Tibial nerve (tissue), 4 donors: ENCODE measurements around the gene PSORS1C1. TPM values are rescaled to one million over a fixed set of nuclear protein-coding genes. Genes with fewer than 3 reads are reported as not detected.

Source experiments
- DNase-seq, 2 donors: peaks; one replicate each; pipeline ENCODE4 v3.0.0-alpha.2; 2019; ENCODE audit warnings: low spot score in 2 of 2
- H3K27ac ChIP-seq, 4 donors: fragments of 200-600 bp; sonication (generic) in 3 of 4; one replicate each; pipeline ENCODE4 v1.5.1; 2017 to 2019; ENCODE audit warnings: mild to moderate bottlenecking in 1 of 4
- H3K27me3 ChIP-seq, 2 donors: fragments of 200-600 bp; sonication (generic) in 1 of 2; one replicate each; pipeline versions ENCODE4 v1.5.1 to v1.6.0; 2017 to 2019
- H3K36me3 ChIP-seq, 3 donors: fragments of 200-600 bp; sonication (generic); one replicate each; pipeline ENCODE4 v1.5.1; 2018 to 2019
- H3K4me1 ChIP-seq, 4 donors: fragments of 200-600 bp; sonication (generic) in 3 of 4; one replicate each; pipeline ENCODE4 v1.5.1; 2017 to 2019
- H3K4me3 ChIP-seq, 4 donors: fragments of 200-600 bp; sonication (generic) in 3 of 4; one replicate each; pipeline ENCODE4 v1.5.1; 2017 to 2019; ENCODE audit warnings: mild to moderate bottlenecking in 1 of 4, moderate library complexity in 1 of 4
- H3K9me3 ChIP-seq, 4 donors: fragments of 200-600 bp; sonication (generic) in 3 of 4; one replicate each; pipeline ENCODE4 v1.5.1; 2017 to 2019
- EP300 ChIP-seq, 2 donors: sonication (generic); formaldehyde crosslinking; IDR thresholded peaks; one replicate each; pipeline ENCODE4 v1.6.1; 2017; ENCODE audit warnings: antibody characterized with exemption in 2 of 2, mild to moderate bottlenecking in 1 of 2
- POLR2A ChIP-seq, 2 donors: fragments of 450-650 bp; IDR thresholded peaks; one replicate each; pipeline ENCODE4 v1.6.1; 2017; ENCODE audit warnings: antibody characterized with exemption in 2 of 2, mild to moderate bottlenecking in 2 of 2, moderate library complexity in 2 of 2
- WGBS, 2 donors: methylation state at CpG; one replicate each; pipeline ENCODE4 v1.1.5; 2018; 5-methylcytosine and 5-hydroxymethylcytosine counted together
- total RNA-seq, 4 donors: library from RNA; depleted of rRNA; stranded (reverse); fragments of >200 nt; gene quantifications; one replicate each; pipeline ENCODE4 v1.1.0, GENCODE V29; 2016
- TF ChIP-seq, protein P1 (sequence below), 5 experiments: fragments of 200-600 bp in 3 of 5; fragments of 450-650 bp in 2 of 5; sonication (generic) in 3 of 5; IDR thresholded peaks; one replicate each; pipeline ENCODE4 v1.5.1; 2016 to 2019; ENCODE audit warnings: antibody characterized with exemption in 5 of 5, mild to moderate bottlenecking in 3 of 5, moderate library complexity in 2 of 5

The PSORS1C1 gene
- total RNA-seq, 4 donors from 2014 or later: 0.42 to 8.5 (median 2.2) TPM

DNA sequence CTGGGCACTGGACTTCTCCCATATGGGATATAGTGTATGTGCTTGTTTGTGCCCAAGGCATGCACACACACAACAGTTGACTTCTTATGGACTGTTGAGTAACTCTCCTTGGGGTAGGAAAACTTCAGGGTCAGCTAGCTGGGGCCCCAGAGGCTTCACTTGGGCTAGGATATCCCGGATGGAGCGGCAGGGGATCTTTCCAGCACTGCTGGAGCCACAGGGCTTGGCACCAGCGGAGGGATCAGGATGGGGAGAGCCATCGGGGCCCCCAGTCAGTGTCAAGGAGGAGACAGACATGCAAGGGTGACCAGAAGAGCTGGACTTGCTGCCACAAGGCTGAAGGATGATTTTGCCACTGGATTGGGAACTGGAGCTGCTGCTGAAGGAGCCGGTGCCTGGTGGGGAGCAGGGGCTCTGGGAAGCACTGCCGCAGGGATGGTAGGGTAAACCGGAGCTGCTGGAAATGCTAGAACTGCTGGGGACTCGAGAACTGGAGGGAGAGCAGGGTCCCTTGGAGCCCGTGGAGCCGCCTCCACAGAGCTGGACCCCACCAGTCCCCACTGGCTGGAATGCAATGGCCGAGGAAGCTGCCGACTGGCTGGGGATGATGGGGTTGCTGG lies 1.5 kb downstream of the PSORS1C1 start:
- Histone ChIP-seq H3K9me3 (no peaks in the 10 kb centered on the region), H3K4me3 (no peak overlapping the region), H3K4me1 (peaks cover 0 to 40% (median 15%) of the 10 kb centered on the region in 4 donors), H3K27me3 (no peaks in the 10 kb centered on the region), H3K36me3 (no peaks in the 10 kb centered on the region), H3K27ac (no peak overlapping the region)
- 91 to 96% methylated on average over 12 of the region's 12 CpGs for WGBS, 2 donors
- DNase-seq: no peak
- TF ChIP-seq, protein P1, sequence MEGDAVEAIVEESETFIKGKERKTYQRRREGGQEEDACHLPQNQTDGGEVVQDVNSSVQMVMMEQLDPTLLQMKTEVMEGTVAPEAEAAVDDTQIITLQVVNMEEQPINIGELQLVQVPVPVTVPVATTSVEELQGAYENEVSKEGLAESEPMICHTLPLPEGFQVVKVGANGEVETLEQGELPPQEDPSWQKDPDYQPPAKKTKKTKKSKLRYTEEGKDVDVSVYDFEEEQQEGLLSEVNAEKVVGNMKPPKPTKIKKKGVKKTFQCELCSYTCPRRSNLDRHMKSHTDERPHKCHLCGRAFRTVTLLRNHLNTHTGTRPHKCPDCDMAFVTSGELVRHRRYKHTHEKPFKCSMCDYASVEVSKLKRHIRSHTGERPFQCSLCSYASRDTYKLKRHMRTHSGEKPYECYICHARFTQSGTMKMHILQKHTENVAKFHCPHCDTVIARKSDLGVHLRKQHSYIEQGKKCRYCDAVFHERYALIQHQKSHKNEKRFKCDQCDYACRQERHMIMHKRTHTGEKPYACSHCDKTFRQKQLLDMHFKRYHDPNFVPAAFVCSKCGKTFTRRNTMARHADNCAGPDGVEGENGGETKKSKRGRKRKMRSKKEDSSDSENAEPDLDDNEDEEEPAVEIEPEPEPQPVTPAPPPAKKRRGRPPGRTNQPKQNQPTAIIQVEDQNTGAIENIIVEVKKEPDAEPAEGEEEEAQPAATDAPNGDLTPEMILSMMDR (IDR thresholded peaks at IDR 0.05): no peak
- TF ChIP-seq EP300 (IDR thresholded peaks at IDR 0.05): no peak
- TF ChIP-seq POLR2A (IDR thresholded peaks at IDR 0.05): no peak

DNA sequence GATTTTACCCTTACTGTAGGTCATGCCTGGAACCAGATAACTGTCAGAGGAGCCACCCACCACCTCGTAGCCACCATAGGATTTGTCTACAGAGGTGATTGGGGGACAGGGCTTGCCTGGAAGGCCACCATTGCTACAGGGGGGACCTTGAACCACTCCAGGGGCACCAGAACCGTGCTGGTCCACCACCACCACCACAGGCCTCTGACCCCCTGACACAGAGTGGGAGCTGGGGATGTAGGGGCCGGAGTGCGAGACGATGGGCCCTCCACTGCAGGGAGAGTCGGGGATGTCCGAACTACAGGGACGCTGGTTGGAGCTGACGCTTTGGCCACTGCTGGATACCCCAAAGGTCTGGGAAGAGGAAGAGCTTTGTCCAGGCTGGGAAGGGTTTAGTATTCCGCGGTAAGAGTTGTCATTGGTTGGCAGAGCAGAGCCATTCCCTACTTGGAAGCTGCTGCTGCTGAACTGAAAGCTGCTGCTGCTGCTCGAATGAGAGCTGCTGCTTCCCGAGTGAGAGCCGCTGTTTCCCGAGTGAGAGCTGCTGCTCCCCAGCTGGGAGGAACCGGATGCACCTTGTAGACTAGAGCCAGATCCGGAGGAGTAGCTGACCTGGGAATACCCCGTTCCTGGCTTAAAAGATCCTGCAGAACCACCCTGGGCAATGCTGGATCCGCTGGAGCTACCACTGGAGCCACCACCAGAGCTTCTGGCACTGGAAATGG lies 2.2 kb downstream of the PSORS1C1 start:
- Histone ChIP-seq H3K4me1 (peaks cover 0 to 40% (median 15%) of the 10 kb centered on the region in 4 donors), H3K27me3 (no peaks in the 10 kb centered on the region), H3K27ac (peak overlapping the region in 2 of 4 donors; percentile 17 to 59), H3K9me3 (no peaks in the 10 kb centered on the region), H3K36me3 (no peaks in the 10 kb centered on the region), H3K4me3 (peak overlapping the region in 1 of 4 donors; percentile 28)
- DNase-seq: peak in 1 of 2 donors; percentile 23
- TF ChIP-seq EP300 (IDR thresholded peaks at IDR 0.05): peak in 1 of 2 donors; percentile 20
- TF ChIP-seq POLR2A (IDR thresholded peaks at IDR 0.05): no peak
- 69 to 77% methylated on average over 14 to 17 of the region's 19 CpGs for WGBS, 2 donors

DNA sequence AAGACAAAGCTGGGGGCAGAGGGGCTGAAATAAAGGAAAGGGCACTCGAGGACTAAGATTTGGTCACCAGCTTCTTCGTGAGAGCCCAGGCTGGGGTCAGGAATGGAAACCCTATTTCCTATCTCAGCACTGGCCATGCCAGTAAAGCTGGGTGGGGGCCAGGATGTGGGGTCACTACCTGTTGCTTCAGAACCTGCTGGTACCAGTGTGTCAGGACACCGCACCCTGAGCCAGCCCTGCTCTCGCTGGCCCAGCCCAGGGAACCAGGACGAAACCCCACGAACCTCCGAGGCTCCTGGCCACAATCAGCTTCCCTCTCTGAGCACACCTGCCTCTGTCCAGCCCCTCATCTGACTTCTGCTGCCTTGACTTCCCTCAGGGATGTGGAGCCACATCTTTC lies 3.6 kb downstream of the PSORS1C1 start:
- WGBS, 2 donors: 79 to 81% methylated on average over 7 of the region's 7 CpGs
- H3K4me3 ChIP-seq: no peak overlapping the region
- no peaks in the 10 kb centered on the region for H3K9me3 ChIP-seq
- H3K4me1 ChIP-seq: peaks cover 0 to 53% (median 15%) of the 10 kb centered on the region in 4 donors
- H3K27me3 ChIP-seq: no peaks in the 10 kb centered on the region
- H3K36me3 ChIP-seq: no peaks in the 10 kb centered on the region
- H3K27ac ChIP-seq: no peak overlapping the region
- DNase-seq: no peak
- TF ChIP-seq, protein P1 (IDR thresholded peaks at IDR 0.05): no peak
- TF ChIP-seq EP300 (IDR thresholded peaks at IDR 0.05) (no peak), POLR2A (IDR thresholded peaks at IDR 0.05) (no peak)

DNA sequence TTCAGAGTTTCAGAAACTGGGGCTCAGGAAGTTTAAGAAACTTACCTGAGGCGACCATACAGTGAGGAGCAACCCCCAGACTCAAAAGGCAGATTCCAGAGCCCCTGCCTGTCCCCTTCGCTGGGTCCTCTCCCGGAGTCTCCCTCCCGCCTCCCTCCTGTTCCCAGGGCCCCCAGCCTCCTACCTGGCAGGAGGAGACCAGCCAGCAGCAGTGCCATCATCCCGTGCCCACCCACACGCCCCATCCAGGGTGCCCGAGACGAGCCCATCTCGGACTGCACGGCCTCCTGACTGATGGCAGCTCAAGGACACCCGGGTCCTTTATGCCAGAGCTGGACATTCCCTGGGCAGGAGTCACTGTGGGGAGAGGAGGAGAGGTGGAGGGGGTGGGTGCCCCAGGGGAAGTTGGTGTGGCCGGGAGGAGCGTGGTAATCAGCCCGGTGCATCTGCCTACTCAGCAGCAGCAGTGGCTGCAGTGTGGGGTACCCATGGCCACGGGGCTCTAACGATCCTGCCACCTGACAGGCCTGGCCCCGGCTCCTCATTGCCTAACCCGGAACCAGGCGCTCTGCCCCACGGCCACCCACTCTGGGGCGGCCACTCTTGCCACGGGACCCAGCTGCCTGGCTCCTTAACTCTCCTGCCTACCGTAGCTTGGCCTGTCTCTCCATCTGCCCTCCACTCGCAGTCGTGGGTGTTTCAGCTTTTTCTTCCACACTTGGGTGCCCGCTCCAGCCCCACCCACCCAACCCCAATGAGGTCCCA lies 5.7 kb downstream of the PSORS1C1 start, which contains the start of gene CDSN:
TSS of gene CDSN (minus strand) at position 296 of the 765 bp plus-strand sequence. CDS start at position 269, 27 bp downstream.
- DNase-seq: no peak
- peaks cover 0 to 42% (median 2%) of the 10 kb centered on the region in 4 donors for H3K4me1 ChIP-seq
- H3K4me3 ChIP-seq: no peak within 1 kb of the TSS
- TF ChIP-seq EP300 (IDR thresholded peaks at IDR 0.05) (no peak), POLR2A (IDR thresholded peaks at IDR 0.05) (no peak)
- TF ChIP-seq, protein P1 (IDR thresholded peaks at IDR 0.05): no peak
- 76 to 83% methylated on average over 25 to 26 of the region's 26 CpGs for WGBS, 2 donors
- H3K9me3 ChIP-seq: no peaks in the 10 kb centered on the region
- no peaks in the 10 kb centered on the region for H3K36me3 ChIP-seq
- H3K27ac ChIP-seq: no peak within 1 kb of the TSS
- H3K27me3 ChIP-seq: no peaks in the 10 kb centered on the region

DNA sequence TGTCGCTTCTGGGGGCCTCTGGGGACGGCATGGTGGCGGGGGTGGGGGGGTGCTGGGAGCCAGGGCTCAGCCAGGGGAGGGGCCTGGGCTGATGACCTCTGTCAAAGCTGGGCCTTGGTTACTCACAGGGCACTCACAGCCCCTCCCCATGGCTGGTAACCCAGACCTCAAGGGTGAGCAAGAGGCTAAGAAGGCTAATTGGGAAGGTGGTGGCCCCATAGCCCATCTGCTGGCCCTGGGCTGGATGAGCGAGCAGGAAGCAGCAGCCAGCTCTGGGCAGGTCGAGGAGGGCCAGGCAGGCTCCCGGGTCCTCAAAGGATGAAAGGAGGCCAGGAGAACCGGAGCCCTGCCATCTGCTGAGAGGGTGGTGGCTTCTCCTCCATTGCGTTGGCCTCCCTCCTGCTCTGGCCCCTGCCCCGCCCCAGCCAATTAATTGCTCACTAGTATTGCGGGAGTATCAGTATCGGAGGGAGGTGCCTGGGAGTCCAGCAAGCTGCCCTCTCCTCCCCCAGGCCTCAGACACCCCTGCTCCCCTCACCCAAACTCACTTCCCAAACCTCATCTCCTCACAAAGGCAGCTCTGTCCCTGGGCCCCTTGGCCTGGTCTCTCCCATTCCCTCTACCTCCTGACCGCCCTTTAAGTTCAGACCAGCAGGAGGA lies 6.7 kb downstream of the PSORS1C1 start:
- H3K4me3 ChIP-seq: no peak overlapping the region
- no peaks in the 10 kb centered on the region for H3K36me3 ChIP-seq
- peaks cover 0 to 37% (median 0%) of the 10 kb centered on the region in 4 donors for H3K4me1 ChIP-seq
- no peaks in the 10 kb centered on the region for H3K27me3 ChIP-seq
- 81 to 87% methylated on average over 9 to 12 of the region's 12 CpGs for WGBS, 2 donors
- TF ChIP-seq POLR2A (IDR thresholded peaks at IDR 0.05) (no peak), EP300 (IDR thresholded peaks at IDR 0.05) (no peak)
- TF ChIP-seq, protein P1 (IDR thresholded peaks at IDR 0.05): no peak
- no peak overlapping the region for H3K27ac ChIP-seq
- no peaks in the 10 kb centered on the region for H3K9me3 ChIP-seq
- DNase-seq: no peak
